ENCODE measurements around the gene NELFA. TPM values are rescaled to one million over a fixed set of nuclear protein-coding genes. Genes with fewer than 3 reads are reported as not detected.
A peak's percentile ranks its signal among the peaks of the same experiment; 100 is the strongest.
"Not testable (repeated sequence)": the region's sequence is repeated elsewhere in the genome, so short reads cannot be mapped to it uniquely, and the experiment has no call there.

Gene NELFA
- total RNA-seq, 3 donors from 2014 or later = 58.1 to 62.5 (median 59.8) TPM

GRCh38 chr4:2015008-2015407 lies 6.2 kb upstream of the NELFA start:
- Mint-ChIP-seq H3K27me3 (ENCODE audit: low read depth) (peaks cover 14% of the 10 kb centered on the region), H3K9me3 (no peaks in the 10 kb centered on the region), H3K4me1 (ENCODE audit: low read depth) (peaks cover 6% of the 10 kb centered on the region), H3K4me3 (no peak overlapping the region), H3K36me3 (ENCODE audit: insufficient read depth) (no peaks in the 10 kb centered on the region)
- DNase-seq (no peak), ATAC-seq (no peak)

- Mint-ChIP-seq H3K36me3 (ENCODE audit: insufficient read depth) (peaks cover 5% of the 10 kb centered on the region), H3K9me3 (no peaks in the 10 kb centered on the region), H3K27me3 (ENCODE audit: low read depth) (peaks cover 6% of the 10 kb centered on the region), H3K4me1 (ENCODE audit: low read depth) (peaks cover 20% of the 10 kb centered on the region), H3K4me3 (no peak overlapping the region)
- no peak for DNase-seq
- ATAC-seq = no peak
Measured at GRCh38 chr4:2011583-2011982, 2.8 kb upstream of the NELFA start.

GRCh38 chr4:2009651-2010233 lies 968 bp upstream of the NELFA start:
- no peaks in the 10 kb centered on the region for H3K9me3 Mint-ChIP-seq
- peaks cover 2% of the 10 kb centered on the region for H3K27me3 Mint-ChIP-seq (ENCODE audit: low read depth)

GRCh38 chr4:2008671-2008920 lies 178 bp downstream of the NELFA start:
- peaks cover 33% of the 10 kb centered on the region for H3K4me1 Mint-ChIP-seq (ENCODE audit: low read depth)
- H3K36me3 Mint-ChIP-seq (ENCODE audit: insufficient read depth) = peaks cover 13% of the 10 kb centered on the region
- DNase-seq = no peak
- H3K4me3 Mint-ChIP-seq = peak overlapping the region; percentile 93
- H3K27me3 Mint-ChIP-seq (ENCODE audit: low read depth) = no peaks in the 10 kb centered on the region
- ATAC-seq = peak in 1 of 2 donors; percentile 23
- no peaks in the 10 kb centered on the region for H3K9me3 Mint-ChIP-seq

More at GRCh38 chr4:2009651-2010233, 968 bp upstream of the NELFA start:
- peak; percentile 6 to 8 for ATAC-seq
- H3K4me1 Mint-ChIP-seq (ENCODE audit: low read depth) = peaks cover 33% of the 10 kb centered on the region
- peaks cover 13% of the 10 kb centered on the region for H3K36me3 Mint-ChIP-seq (ENCODE audit: insufficient read depth)
- H3K4me3 Mint-ChIP-seq = peak overlapping the region; percentile 82
- DNase-seq = peak; percentile 36

- Mint-ChIP-seq H3K36me3 (ENCODE audit: insufficient read depth) (peaks cover 18% of the 10 kb centered on the region), H3K27me3 (ENCODE audit: low read depth) (no peaks in the 10 kb centered on the region), H3K9me3 (no peaks in the 10 kb centered on the region), H3K4me1 (ENCODE audit: low read depth) (peaks cover 38% of the 10 kb centered on the region), H3K4me3 (peak overlapping the region; percentile 93)
- no peak for DNase-seq
- no peak for ATAC-seq
Measured at GRCh38 chr4:2007804-2008670, 737 bp downstream of the NELFA start.

- Mint-ChIP-seq H3K36me3 (ENCODE audit: insufficient read depth) (peaks cover 27% of the 10 kb centered on the region), H3K27me3 (ENCODE audit: low read depth) (no peaks in the 10 kb centered on the region), H3K4me3 (peak overlapping the region; percentile 93), H3K4me1 (ENCODE audit: low read depth) (peaks cover 47% of the 10 kb centered on the region), H3K9me3 (no peaks in the 10 kb centered on the region)
- no peak for ATAC-seq
- no peak for DNase-seq
Measured at GRCh38 chr4:2006956-2007653, 1.7 kb downstream of the NELFA start.

- Mint-ChIP-seq H3K9me3 (no peaks in the 10 kb centered on the region), H3K4me3 (peak overlapping the region; percentile 93), H3K27me3 (ENCODE audit: low read depth) (no peaks in the 10 kb centered on the region), H3K4me1 (ENCODE audit: low read depth) (peaks cover 48% of the 10 kb centered on the region), H3K36me3 (ENCODE audit: insufficient read depth) (peaks cover 27% of the 10 kb centered on the region)
- DNase-seq (no peak), ATAC-seq (no peak)
Measured at GRCh38 chr4:2006367-2006766, 2.4 kb downstream of the NELFA start.

GRCh38 chr4:2003361-2003760 lies 5.4 kb downstream of the NELFA start:
- peaks cover 22% of the 10 kb centered on the region for H3K9me3 Mint-ChIP-seq
- H3K4me3 Mint-ChIP-seq; ATAC-seq; H3K27me3 Mint-ChIP-seq (ENCODE audit: low read depth); DNase-seq: not testable (repeated sequence)
- peaks cover 59% of the 10 kb centered on the region for H3K4me1 Mint-ChIP-seq (ENCODE audit: low read depth)
- H3K36me3 Mint-ChIP-seq (ENCODE audit: insufficient read depth) = peaks cover 56% of the 10 kb centered on the region

GRCh38 chr4:1999308-1999707 lies 9.5 kb downstream of the NELFA start:
- H3K9me3 Mint-ChIP-seq = peaks cover 37% of the 10 kb centered on the region
- H3K4me3 Mint-ChIP-seq = not testable (repeated sequence)
- H3K36me3 Mint-ChIP-seq (ENCODE audit: insufficient read depth) = peaks cover 70% of the 10 kb centered on the region

GRCh38 chr4:1998296-1998695 lies 10.5 kb downstream of the NELFA start:
- peaks cover 67% of the 10 kb centered on the region for H3K36me3 Mint-ChIP-seq (ENCODE audit: insufficient read depth)
- H3K4me1 Mint-ChIP-seq (ENCODE audit: low read depth) = peaks cover 40% of the 10 kb centered on the region
- no peak overlapping the region for H3K4me3 Mint-ChIP-seq
- peaks cover 37% of the 10 kb centered on the region for H3K9me3 Mint-ChIP-seq
- ATAC-seq = no peak
- no peaks in the 10 kb centered on the region for H3K27me3 Mint-ChIP-seq (ENCODE audit: low read depth)
- DNase-seq = no peak

More at GRCh38 chr4:1999308-1999707, 9.5 kb downstream of the NELFA start:
- peaks cover 42% of the 10 kb centered on the region for H3K4me1 Mint-ChIP-seq (ENCODE audit: low read depth)
- not testable (repeated sequence) for H3K27me3 Mint-ChIP-seq (ENCODE audit: low read depth); DNase-seq; ATAC-seq

GRCh38 chr4:1997712-1998111 lies 11.1 kb downstream of the NELFA start:
- DNase-seq (no peak), ATAC-seq (no peak)
- Mint-ChIP-seq H3K9me3 (peaks cover 37% of the 10 kb centered on the region), H3K36me3 (ENCODE audit: insufficient read depth) (peaks cover 62% of the 10 kb centered on the region), H3K4me1 (ENCODE audit: low read depth) (peaks cover 34% of the 10 kb centered on the region), H3K4me3 (no peak overlapping the region), H3K27me3 (ENCODE audit: low read depth) (no peaks in the 10 kb centered on the region)

GRCh38 chr4:1996866-1997611 lies 11.7 kb downstream of the NELFA start:
- no peak for ATAC-seq
- DNase-seq = no peak
- Mint-ChIP-seq H3K36me3 (ENCODE audit: insufficient read depth) (peaks cover 56% of the 10 kb centered on the region), H3K4me1 (ENCODE audit: low read depth) (peaks cover 27% of the 10 kb centered on the region), H3K4me3 (no peak overlapping the region), H3K27me3 (ENCODE audit: low read depth) (no peaks in the 10 kb centered on the region), H3K9me3 (peaks cover 37% of the 10 kb centered on the region)

GRCh38 chr4:1994938-1995337 lies 13.8 kb downstream of the NELFA start:
- H3K4me1 Mint-ChIP-seq (ENCODE audit: low read depth) = peaks cover 16% of the 10 kb centered on the region
- H3K4me3 Mint-ChIP-seq = no peak overlapping the region
- H3K27me3 Mint-ChIP-seq (ENCODE audit: low read depth) = no peaks in the 10 kb centered on the region
- DNase-seq = no peak
- H3K36me3 Mint-ChIP-seq (ENCODE audit: insufficient read depth) = peaks cover 50% of the 10 kb centered on the region
- H3K9me3 Mint-ChIP-seq = peaks cover 31% of the 10 kb centered on the region
- no peak for ATAC-seq
